Tibial artery (tissue), 4 donors: ENCODE measurements around the gene GRIP1.

ENCODE experiments used
- DNase-seq, 2 donors: peaks; one replicate each; pipeline ENCODE4 v3.0.0-alpha.2; 2019
- H3K27ac ChIP-seq, 2 donors: fragments of 200-600 bp; sonication (generic) in 1 of 2; 1 replicate in 1 of 2; 2 replicates in 1 of 2; pipeline ENCODE4 v1.5.1; 2018 to 2019; ENCODE audit warnings: mild to moderate bottlenecking in 1 of 2
- H3K27me3 ChIP-seq, 2 donors: fragments of 200-600 bp; sonication (generic) in 1 of 2; one replicate each; pipeline versions ENCODE4 v1.5.1 to v1.6.0; 2016 to 2019
- H3K36me3 ChIP-seq, 3 donors: fragments of 200-600 bp; sonication (generic) in 2 of 3; one replicate each; pipeline ENCODE4 v1.5.1; 2016 to 2019; ENCODE audit warnings: mild to moderate bottlenecking in 2 of 3
- H3K4me1 ChIP-seq, 4 donors: fragments of 200-600 bp; sonication (generic) in 2 of 4; 1 replicate in 3 of 4; 2 replicates in 1 of 4; pipeline ENCODE4 v1.5.1; 2016 to 2019
- H3K4me3 ChIP-seq, 2 donors: fragments of 200-600 bp; sonication (generic) in 1 of 2; 1 replicate in 1 of 2; 2 replicates in 1 of 2; pipeline ENCODE4 v1.5.1; 2018 to 2019; ENCODE audit warnings: mild to moderate bottlenecking in 2 of 2
- H3K9me3 ChIP-seq, 3 donors: fragments of 200-600 bp; sonication (generic) in 1 of 3; one replicate each; pipeline ENCODE4 v1.5.1; 2016 to 2019
- intact Hi-C: fragments of 100-400 bp; cut with DNase I; formaldehyde crosslinking; loops from one replicate; pipeline ENCODE4 v1.15.0; 2023; ENCODE audit warnings: low total_unique reads
- TF ChIP-seq, protein P1 (sequence below), 2 experiments: fragments of 200-600 bp in 1 of 2; fragments of 450-650 bp in 1 of 2; IDR thresholded peaks; one replicate each; pipeline ENCODE4 v1.5.1; 2017 to 2019; ENCODE audit warnings: antibody characterized with exemption in 2 of 2, mild to moderate bottlenecking in 1 of 2, moderate library complexity in 1 of 2

Gene GRIP1

DNA sequence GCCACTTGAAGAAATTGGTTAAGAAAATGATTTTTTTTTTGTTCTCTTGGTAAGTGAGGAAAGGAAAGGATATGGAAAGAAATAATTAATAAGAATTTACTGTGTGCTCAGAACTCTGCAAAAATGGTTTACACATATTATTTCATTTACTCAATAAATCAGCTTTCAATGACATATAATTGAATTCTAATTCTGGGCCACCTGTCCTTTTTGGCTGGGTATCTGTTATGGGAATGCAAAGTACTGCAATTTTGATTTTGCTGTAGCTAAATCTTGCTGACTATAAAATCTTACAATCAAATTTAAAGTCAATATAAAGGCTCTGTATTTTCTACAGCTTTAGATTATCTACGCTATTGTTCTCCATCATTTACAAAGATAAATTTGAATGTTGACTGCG, 147.1 kb downstream of the GRIP1 start:
- Histone ChIP-seq H3K27ac (no peak overlapping the region), H3K4me3 (no peak overlapping the region), H3K36me3 (no peaks in the 10 kb centered on the region), H3K27me3 (no peaks in the 10 kb centered on the region), H3K4me1 (no peaks in the 10 kb centered on the region), H3K9me3 (no peaks in the 10 kb centered on the region)
- no peak for DNase-seq
- intact Hi-C loops: no loop called here
- TF ChIP-seq, protein P1, sequence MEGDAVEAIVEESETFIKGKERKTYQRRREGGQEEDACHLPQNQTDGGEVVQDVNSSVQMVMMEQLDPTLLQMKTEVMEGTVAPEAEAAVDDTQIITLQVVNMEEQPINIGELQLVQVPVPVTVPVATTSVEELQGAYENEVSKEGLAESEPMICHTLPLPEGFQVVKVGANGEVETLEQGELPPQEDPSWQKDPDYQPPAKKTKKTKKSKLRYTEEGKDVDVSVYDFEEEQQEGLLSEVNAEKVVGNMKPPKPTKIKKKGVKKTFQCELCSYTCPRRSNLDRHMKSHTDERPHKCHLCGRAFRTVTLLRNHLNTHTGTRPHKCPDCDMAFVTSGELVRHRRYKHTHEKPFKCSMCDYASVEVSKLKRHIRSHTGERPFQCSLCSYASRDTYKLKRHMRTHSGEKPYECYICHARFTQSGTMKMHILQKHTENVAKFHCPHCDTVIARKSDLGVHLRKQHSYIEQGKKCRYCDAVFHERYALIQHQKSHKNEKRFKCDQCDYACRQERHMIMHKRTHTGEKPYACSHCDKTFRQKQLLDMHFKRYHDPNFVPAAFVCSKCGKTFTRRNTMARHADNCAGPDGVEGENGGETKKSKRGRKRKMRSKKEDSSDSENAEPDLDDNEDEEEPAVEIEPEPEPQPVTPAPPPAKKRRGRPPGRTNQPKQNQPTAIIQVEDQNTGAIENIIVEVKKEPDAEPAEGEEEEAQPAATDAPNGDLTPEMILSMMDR (IDR thresholded peaks at IDR 0.05): no peak

DNA sequence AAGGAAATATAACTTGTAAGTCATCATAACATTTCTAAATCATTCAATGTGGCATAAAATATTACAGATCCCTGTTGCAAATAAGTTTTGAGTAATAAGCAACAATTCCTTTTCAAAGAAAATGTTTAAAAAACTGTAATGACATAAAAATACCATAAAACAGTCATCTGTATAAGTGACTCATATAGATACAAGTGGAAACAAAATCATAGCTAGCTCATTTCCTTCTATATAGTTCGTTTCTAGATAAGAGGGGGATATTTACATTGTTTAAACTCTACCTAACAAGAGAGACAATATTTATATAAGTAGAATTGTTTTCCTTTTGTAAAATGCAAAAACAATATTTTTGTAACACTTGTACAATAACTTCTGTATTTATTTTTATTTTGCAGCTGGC, 148.9 kb downstream of the GRIP1 start:
- Histone ChIP-seq H3K36me3 (no peaks in the 10 kb centered on the region), H3K27ac (no peak overlapping the region), H3K4me3 (no peak overlapping the region), H3K4me1 (no peaks in the 10 kb centered on the region), H3K9me3 (no peaks in the 10 kb centered on the region), H3K27me3 (no peaks in the 10 kb centered on the region)
- no peak for DNase-seq
- TF ChIP-seq, protein P1 (IDR thresholded peaks at IDR 0.05): no peak
- intact Hi-C loops: no loop called here

DNA sequence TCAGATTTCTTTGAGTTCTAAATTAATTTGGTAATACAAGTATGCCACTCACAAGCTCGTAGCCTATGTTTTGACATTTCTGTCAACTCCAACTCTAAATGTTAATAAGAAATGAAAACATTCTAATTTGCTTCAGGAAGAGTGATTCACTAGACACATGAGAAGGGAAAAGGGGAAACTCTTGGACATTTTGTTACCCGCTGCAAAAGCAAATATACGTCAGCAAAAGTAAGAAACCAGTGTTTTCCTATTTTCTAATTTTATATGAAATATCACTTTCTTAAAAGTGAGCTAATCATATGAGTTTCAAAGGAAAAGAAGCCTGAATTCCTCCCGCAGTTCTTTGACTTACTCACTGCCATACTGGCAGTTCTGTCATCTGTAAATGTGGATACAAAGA, 162.3 kb downstream of the GRIP1 start:
- no peak for DNase-seq

DNA sequence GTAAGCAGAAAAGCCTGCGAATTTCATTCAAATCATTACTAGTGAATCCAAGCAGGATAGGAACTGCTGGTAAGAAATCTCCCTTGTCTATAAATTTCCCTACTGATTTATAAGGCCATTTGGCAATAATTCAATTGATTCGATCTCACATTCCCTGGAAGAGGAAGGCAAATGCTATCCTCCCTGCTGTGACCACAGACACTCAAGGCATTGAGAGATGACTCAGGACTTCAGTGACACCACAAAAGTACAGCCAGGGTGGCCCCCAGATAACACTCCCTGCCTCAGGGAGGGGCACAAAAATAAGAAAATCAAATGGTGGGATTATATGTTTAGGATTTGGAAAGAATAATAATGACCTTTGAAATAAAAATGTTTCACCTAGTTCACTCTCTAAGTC, 162.7 kb downstream of the GRIP1 start:
- no peak for DNase-seq
- Histone ChIP-seq H3K27ac (no peak overlapping the region), H3K27me3 (no peaks in the 10 kb centered on the region), H3K4me3 (no peak overlapping the region), H3K36me3 (no peaks in the 10 kb centered on the region), H3K9me3 (no peaks in the 10 kb centered on the region), H3K4me1 (no peaks in the 10 kb centered on the region)
- intact Hi-C loops: no loop called here
- TF ChIP-seq, protein P1 (IDR thresholded peaks at IDR 0.05): no peak

More for the DNA sequence above, 162.3 kb downstream of the GRIP1 start:
- TF ChIP-seq, protein P1 (IDR thresholded peaks at IDR 0.05): no peak
- Histone ChIP-seq H3K27ac (no peak overlapping the region), H3K4me3 (no peak overlapping the region), H3K36me3 (no peaks in the 10 kb centered on the region), H3K4me1 (no peaks in the 10 kb centered on the region), H3K27me3 (no peaks in the 10 kb centered on the region), H3K9me3 (no peaks in the 10 kb centered on the region)
- intact Hi-C loops: no loop called here

DNA sequence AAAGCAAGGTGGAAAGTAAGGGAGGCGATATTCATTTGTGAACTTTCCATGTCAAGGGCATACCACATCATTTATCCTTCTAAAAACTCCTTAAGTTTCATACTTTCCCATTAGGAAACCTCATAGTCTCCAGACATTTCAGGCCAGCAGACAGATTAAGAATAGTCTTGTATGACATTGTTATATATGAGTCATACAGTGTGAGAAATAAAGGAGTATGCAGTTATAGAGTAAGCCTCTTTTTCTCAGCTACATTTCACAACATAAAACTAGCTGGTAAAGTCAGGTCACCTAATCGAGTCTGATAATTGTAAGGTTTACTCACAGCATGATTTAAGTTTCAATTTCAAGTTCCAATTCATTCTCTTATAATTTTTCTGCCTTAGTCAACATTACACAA, 164.3 kb downstream of the GRIP1 start:
- no peaks in the 10 kb centered on the region for H3K27me3 ChIP-seq
- H3K9me3 ChIP-seq: no peaks in the 10 kb centered on the region
- DNase-seq: no peak
- H3K36me3 ChIP-seq: no peaks in the 10 kb centered on the region
- H3K27ac ChIP-seq: no peak overlapping the region
- TF ChIP-seq, protein P1 (IDR thresholded peaks at IDR 0.05): no peak
- H3K4me3 ChIP-seq: no peak overlapping the region
- intact Hi-C loops: no loop called here
- no peaks in the 10 kb centered on the region for H3K4me1 ChIP-seq

DNA sequence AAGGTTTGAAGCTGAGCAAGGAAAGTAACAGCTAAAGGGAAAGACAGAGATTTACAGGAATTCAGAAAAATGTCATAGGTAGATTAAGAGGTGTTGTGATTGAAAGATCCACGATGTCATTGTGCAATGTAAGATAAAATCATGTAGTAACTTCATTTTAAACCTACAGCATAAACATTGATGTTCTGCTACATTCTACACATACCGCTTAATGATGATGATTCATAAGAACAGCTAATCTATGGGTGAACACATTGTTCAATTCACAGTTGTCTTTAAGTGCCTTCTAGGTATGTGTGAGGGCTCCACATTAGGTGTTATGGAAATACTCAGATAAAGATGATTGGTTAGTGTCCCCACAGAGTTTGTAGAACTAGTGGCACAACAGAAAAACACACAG, 170.9 kb downstream of the GRIP1 start:
- TF ChIP-seq, protein P1 (IDR thresholded peaks at IDR 0.05): no peak
- intact Hi-C loops: no loop called here
- H3K36me3 ChIP-seq: no peaks in the 10 kb centered on the region
- no peak overlapping the region for H3K4me3 ChIP-seq
- DNase-seq: no peak
- H3K27me3 ChIP-seq: no peaks in the 10 kb centered on the region
- no peak overlapping the region for H3K27ac ChIP-seq
- no peaks in the 10 kb centered on the region for H3K4me1 ChIP-seq
- no peaks in the 10 kb centered on the region for H3K9me3 ChIP-seq
